ENCODE data around the gene CEBPB.

Gene CEBPB

DNA sequence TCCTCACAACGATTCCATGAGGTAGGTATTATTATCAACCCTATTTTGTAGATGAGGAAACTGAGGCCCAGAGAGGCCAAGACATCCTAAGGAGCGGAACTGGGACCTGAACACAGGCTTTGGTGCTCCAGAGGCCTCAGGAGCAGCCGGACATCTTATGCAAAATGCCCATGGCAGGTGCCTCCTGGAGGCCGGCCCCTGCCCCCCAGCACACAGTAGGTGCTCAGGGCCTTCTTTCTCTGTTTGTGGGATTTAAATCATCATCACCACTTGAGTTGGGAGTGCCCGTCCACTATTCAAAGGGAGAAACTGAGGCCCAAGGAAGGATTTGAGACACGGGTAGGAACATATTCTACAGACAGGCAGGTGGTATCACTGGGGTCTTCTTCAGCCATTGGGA lies 41.2 kb downstream of the CEBPB start:
- DNase-seq = no peak

DNA sequence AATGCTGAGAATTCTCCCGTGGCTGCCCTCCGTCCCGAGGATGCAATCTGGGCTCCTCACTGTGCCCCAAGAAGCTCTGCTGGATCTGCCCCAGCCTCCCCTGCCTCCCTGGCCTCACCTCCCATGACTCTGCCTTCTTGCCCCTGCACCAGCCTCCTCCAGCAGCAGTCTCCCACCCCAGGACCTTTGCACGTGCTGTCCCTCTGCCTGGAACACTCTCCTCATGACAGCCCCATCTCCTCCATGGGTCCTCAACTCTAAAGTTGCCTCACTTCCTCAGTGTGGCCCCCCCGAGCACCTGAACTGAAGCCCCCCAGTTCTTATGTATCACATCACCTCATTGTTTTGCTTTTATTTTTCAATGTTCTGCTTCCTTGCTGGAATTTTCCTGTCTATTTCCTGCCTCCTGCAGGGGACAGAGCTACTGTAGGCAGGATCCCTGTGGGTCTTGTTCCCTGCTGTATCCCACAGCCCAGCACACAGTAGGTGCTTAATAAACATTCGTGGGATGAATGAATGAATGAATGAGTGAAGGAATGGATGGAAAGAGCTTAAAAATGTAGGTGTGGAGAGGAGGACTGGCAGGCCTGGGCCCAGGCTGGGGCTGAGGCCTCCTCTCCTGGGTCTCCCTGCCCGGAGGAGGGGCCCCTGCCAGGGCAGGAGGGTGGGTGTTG lies 42.2 kb downstream of the CEBPB start:
- no peak for DNase-seq

DNA sequence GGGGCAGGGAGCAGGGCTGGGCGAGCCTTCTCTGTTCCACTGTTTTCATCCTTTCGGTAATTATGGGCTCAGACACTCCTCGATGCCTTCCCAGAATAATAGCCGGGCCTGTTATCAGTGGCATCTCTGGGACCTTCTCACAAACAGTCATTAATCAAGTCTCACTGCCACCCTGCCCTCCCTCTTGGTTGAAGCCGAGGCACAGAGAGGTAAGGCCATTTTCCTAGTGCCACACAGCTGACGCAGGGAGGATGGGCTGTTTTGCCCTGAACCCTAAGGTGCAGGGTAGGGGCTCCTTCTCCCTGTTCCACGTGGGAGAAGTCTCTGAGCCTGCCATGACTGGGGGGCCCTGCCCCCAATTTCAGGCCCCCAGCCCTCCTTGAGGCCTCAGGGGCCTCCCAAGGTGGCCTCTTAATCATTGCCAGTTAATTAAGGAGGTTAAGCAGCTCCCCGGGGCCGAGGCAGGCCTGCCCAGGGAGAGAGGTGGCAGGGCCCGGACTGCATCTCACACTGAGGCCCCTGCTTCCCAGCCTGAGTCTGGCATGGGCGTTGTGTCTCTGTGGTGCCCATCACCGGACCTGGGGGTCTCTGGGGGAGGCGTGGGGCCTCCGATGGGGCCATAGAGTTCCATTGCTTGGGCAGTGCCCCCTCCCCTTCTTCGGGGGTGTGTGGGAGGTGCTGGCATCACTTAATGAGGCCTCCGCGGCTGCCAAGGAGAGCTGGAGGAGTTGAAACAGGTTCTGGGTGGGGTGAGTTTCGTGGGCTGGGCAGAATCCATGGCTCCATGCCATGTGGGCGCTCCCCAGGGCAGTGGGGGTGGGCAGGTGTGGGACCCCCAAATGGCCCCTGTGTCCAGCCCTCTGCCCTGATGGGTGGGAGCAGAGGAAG lies 42.9 kb downstream of the CEBPB start:
- DNase-seq = no peak

DNA sequence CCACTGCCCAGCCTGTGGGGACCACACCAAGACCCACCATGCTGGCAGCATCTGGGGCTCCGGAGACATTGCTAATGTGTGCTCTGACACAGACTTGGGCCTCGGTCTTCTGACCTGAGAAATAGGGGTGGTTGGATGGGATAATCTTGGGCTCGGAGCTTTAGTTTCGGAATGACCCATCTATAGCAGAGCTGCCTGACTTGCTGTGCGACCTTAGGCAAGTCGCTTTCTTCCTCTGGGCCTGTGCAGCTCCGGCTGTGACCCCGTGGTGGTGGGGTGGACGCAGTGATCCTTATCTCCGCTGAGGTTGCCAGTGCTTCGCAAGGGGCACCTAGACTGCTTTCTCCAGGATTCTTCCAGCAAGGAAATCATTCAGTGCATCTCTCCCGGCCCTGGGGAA lies 43.7 kb downstream of the CEBPB start:
- no peak for DNase-seq

DNA sequence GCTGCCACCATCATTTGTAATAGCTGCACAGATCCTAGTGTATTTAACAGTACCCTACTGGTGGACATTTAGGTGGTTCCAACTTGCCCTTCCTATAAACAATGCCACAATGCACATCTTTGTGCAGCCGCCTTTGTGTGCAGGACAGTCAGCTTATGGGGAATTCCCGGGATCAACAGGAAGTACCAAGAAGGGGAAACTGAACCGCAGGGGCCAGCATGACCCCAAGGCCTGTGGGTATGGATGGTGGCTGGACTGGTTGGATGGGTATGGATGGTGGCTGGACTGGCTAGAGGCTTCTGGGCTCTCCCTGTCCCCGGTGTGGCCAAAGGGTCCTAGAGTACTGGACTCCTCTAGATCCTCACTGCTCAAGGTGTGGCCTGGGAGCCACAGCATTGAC lies 46.7 kb downstream of the CEBPB start:
- no peak for DNase-seq

DNA sequence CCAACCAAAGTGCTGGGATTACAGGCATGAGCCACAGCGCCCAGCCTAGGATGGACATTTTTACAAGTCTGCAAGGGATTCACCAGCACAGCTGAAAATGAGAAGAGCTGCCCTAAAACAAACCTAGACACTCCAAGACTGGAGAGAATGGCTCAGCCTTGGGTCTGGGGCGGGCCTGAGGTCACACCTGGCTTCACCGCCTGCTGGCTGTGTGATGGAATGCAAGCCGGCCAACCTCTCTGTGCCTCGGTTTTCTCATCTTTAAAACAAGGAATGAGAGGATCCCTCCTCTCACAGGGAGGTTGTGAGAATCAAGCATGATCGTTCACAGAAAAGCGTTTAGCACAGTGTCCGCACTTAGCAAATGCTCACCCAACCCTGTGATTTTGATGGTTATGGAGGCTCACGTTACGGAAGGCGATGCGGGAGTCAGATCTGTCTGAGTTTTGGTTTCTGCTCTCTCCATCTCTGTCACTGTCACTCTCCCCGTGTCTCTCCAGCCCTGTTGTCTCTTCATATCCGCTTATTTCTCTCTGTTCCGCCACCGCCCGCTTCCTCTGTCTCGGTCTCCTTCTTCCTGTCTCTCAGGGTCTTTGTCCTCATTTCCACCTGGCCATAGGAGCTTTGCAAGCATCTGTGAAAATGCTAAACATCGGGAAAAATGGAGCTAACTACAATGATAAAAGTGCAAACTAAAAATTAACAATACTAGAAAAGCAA lies 47.6 kb downstream of the CEBPB start:
- DNase-seq = no peak

DNA sequence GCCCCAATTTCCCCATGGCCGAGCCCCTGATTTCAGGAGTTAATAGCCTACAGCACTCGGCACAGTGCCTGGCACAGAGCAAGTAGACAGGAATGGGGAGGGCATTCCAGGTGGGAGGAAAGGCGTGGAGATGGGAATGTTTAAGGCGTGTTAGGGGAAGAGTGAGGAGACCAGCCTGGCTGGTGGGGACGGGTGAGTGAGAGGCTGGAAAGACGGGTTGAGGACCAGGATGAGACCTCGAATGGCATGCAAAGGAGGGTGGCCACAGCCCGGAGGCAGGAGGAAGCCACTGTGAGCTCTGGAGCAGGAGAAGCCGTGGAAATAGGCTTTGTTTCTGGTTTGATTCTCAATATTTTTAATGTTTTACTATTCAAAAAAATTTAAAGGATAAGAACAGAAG lies 49.5 kb downstream of the CEBPB start:
- no peak for DNase-seq

DNA sequence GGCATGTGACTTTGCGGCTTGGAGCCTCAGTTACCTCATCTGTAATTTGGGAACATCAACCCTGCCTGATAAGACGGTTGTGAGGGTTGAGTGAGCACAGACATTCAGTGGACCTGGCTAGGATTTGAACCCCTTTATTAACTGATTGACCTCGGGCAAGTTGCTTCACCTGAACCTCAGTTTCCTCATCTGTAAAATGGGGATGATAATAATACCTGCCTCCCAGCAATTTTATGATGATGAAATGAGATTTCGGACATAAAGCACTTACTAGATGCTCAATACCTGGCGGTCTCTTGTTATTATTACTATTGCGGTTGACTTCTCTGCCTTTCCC lies 51.5 kb downstream of the CEBPB start:
- DNase-seq = no peak
